ENCODE data around the gene AIRE.

DNA sequence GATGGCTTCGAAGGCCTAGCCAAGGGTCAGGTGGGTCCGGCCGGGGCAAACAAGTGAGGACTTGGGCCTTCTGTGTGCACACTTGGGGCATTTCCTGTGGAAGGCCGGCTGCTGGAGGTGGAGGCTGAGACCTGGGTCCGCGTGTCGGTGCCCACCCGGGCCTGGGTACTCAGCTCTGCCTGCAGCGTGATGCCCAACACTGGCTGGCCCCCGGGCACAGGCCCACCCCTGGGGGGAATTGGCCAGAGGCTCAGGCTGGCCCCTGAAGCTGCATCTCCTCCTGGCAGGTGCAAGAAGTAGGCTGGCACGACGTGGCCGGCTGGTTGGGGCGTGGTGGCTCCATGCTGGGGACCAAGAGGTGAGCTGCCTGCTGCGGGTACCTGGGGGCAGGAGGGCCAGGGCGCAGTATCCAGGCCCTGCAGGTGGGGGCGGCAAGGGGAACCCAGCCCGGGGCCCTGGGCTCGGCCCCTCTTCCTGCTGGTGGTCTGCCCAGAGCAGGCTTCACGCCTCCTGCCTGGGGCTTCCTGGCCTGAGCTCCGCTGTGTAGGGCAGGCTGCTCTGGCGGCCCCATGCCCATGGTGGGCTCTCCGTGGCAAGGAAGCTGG, 36.3 kb downstream of the AIRE start:
- TF ChIP-seq POLR2A (IDR thresholded peaks at IDR 0.05) (no peak), POLR2AphosphoS5 (IDR thresholded peaks at IDR 0.05; ENCODE audit: insufficient read depth in 1 of 2, low read depth in 1 of 2) (no peak)
- TF ChIP-seq, protein P1, sequence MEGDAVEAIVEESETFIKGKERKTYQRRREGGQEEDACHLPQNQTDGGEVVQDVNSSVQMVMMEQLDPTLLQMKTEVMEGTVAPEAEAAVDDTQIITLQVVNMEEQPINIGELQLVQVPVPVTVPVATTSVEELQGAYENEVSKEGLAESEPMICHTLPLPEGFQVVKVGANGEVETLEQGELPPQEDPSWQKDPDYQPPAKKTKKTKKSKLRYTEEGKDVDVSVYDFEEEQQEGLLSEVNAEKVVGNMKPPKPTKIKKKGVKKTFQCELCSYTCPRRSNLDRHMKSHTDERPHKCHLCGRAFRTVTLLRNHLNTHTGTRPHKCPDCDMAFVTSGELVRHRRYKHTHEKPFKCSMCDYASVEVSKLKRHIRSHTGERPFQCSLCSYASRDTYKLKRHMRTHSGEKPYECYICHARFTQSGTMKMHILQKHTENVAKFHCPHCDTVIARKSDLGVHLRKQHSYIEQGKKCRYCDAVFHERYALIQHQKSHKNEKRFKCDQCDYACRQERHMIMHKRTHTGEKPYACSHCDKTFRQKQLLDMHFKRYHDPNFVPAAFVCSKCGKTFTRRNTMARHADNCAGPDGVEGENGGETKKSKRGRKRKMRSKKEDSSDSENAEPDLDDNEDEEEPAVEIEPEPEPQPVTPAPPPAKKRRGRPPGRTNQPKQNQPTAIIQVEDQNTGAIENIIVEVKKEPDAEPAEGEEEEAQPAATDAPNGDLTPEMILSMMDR (IDR thresholded peaks at IDR 0.05) = no peak
